GM23248 (cell line): ENCODE measurements around the gene NACC2.

Experiments used
- EZH2 ChIP-seq: fragments of 200-600 bp; sonication (generic); IDR thresholded peaks from 2 replicates; pipeline ENCODE4 v1.6.1; 2018; ENCODE audit warnings: antibody characterized with exemption, mild to moderate bottlenecking; ENCODE audit not compliant: insufficient read depth, poor library complexity, severe bottlenecking
- EZH2phosphoT487 ChIP-seq: fragments of 200-600 bp; sonication (generic); IDR thresholded peaks from 2 replicates; pipeline ENCODE4 v1.6.1; 2018; ENCODE audit warnings: antibody characterized with exemption, moderate library complexity, mild to moderate bottlenecking, low read depth; ENCODE audit not compliant: insufficient read depth

- TF ChIP-seq EZH2 (no peak), EZH2phosphoT487 (no peak)
These were observed 2.3 kb downstream of the NACC2 start for GRCh38 chr9:136092741-136093140.
